Thymus (tissue), 11 donors: ENCODE data around the gene ADAMTSL5. TPM values are rescaled to one million over a fixed set of nuclear protein-coding genes. Genes with fewer than 3 reads are reported as not detected.
"Not testable (repeated sequence)": the region's sequence is repeated elsewhere in the genome, so short reads cannot be mapped to it uniquely, and the experiment has no call there.

Source experiments
- DNase-seq, 9 donors: peaks; one replicate each; pipeline ENCODE4 v3.0.0-alpha.2; 2013; ENCODE audit warnings: low spot score in 9 of 9, low read depth in 6 of 9, missing footprints in 1 of 9
- H3K27ac ChIP-seq, 2 donors: one replicate each; pipeline ENCODE4 v1.5.1; 2013; ENCODE audit warnings: control low read depth in 1 of 2, low read depth in 1 of 2, low read length in 1 of 2, mild to moderate bottlenecking in 1 of 2, moderate library complexity in 1 of 2
- H3K27me3 ChIP-seq, 2 donors: one replicate each; pipeline ENCODE4 v1.5.1; 2013; ENCODE audit warnings: low read length in 1 of 2; ENCODE audit not compliant: control insufficient read depth in 2 of 2, insufficient read depth in 1 of 2
- H3K36me3 ChIP-seq, 2 donors: one replicate each; pipeline ENCODE4 v1.5.1; 2013; ENCODE audit warnings: low read length in 1 of 2, mild to moderate bottlenecking in 1 of 2, moderate library complexity in 1 of 2; ENCODE audit not compliant: control insufficient read depth in 2 of 2, insufficient read depth in 2 of 2
- H3K4me1 ChIP-seq, 2 donors: one replicate each; pipeline ENCODE4 v1.5.1; 2013; ENCODE audit warnings: low read length in 2 of 2; ENCODE audit not compliant: control insufficient read depth in 2 of 2, insufficient read depth in 2 of 2
- H3K4me3 ChIP-seq, 2 donors: one replicate each; pipeline ENCODE4 v1.5.1; 2013; ENCODE audit warnings: low read length in 2 of 2, control low read depth in 1 of 2, mild to moderate bottlenecking in 1 of 2
- H3K9me3 ChIP-seq, 2 donors: one replicate each; pipeline ENCODE4 v1.5.1; 2013; ENCODE audit warnings: low read length in 1 of 2, mild to moderate bottlenecking in 1 of 2; ENCODE audit not compliant: control insufficient read depth in 2 of 2, insufficient read depth in 1 of 2
- WGBS: extraction: QIAGEN DNeasy Blood & Tissue Kit; methylation state at CpG from one replicate; pipeline ENCODE4 v1.1.7; 2013; 5-methylcytosine and 5-hydroxymethylcytosine counted together
- polyA plus RNA-seq: library from polyadenylated mRNA; stranded (reverse); fragments of 200-250 nt; gene quantifications from one replicate; pipeline ENCODE4 v1.2.3, GENCODE V29; 2013
- total RNA-seq: library from RNA; stranded (reverse); fragments of 120-200 nt; gene quantifications from one replicate; pipeline ENCODE4 v1.2.4, GENCODE V29; 2013
- donor health status: healthy.

ADAMTSL5 gene
- total and polyA plus RNA-seq, 2 donors, result 0.05 to 0.21 TPM

- peaks cover 3 to 32% of the 10 kb centered on the region in 2 donors for H3K9me3 ChIP-seq
- 63% methylated on average over 23 of the region's 23 CpGs for WGBS
- H3K27me3 ChIP-seq, result peaks cover 22 to 71% of the 10 kb centered on the region in 2 donors
- no peak overlapping the region for H3K4me3 ChIP-seq
- peaks cover 3 to 18% of the 10 kb centered on the region in 2 donors for H3K4me1 ChIP-seq
- no peaks in the 10 kb centered on the region for H3K36me3 ChIP-seq
- DNase-seq, result no peak
- H3K27ac ChIP-seq, result no peak overlapping the region
Observed at GRCh38 chr19:1503925-1504773, 8.7 kb downstream of the ADAMTSL5 start.

- WGBS, result 15% methylated on average over 49 of the region's 49 CpGs
Observed at GRCh38 chr19:1503089-1503924, 9.5 kb downstream of the ADAMTSL5 start.

GRCh38 chr19:1502433-1503088 is 10.3 kb downstream of the ADAMTSL5 start:
- Histone ChIP-seq H3K27ac (no peak overlapping the region), H3K4me1 (peaks cover 0 to 11% of the 10 kb centered on the region in 2 donors), H3K36me3 (no peaks in the 10 kb centered on the region), H3K27me3 (peaks cover 18 to 61% of the 10 kb centered on the region in 2 donors), H3K4me3 (no peak overlapping the region), H3K9me3 (peaks cover 2 to 23% of the 10 kb centered on the region in 2 donors)
- no peak for DNase-seq
- WGBS, result 79% methylated on average over 14 of the region's 14 CpGs

More at GRCh38 chr19:1503089-1503924, 9.5 kb downstream of the ADAMTSL5 start:
- DNase-seq, result peak in 5 of 9 donors; percentile 12 to 56 (median 46)
- Histone ChIP-seq H3K4me3 (no peak overlapping the region), H3K27me3 (peaks cover 19 to 63% of the 10 kb centered on the region in 2 donors), H3K27ac (no peak overlapping the region), H3K9me3 (peaks cover 2 to 29% of the 10 kb centered on the region in 2 donors), H3K36me3 (no peaks in the 10 kb centered on the region), H3K4me1 (peaks cover 3 to 16% of the 10 kb centered on the region in 2 donors)

- WGBS, result 89% methylated on average over 9 of the region's 9 CpGs
- Histone ChIP-seq H3K36me3 (no peaks in the 10 kb centered on the region), H3K9me3 (peaks cover 3 to 15% of the 10 kb centered on the region in 2 donors), H3K4me1 (peaks cover 0 to 7% of the 10 kb centered on the region in 2 donors), H3K27me3 (peaks cover 18 to 63% of the 10 kb centered on the region in 2 donors), H3K4me3 (no peak overlapping the region), H3K27ac (no peak overlapping the region)
- no peak for DNase-seq
Observed at GRCh38 chr19:1501200-1501595, 11.6 kb downstream of the ADAMTSL5 start.

- 96% methylated on average over 20 of the region's 34 CpGs for WGBS
Observed at GRCh38 chr19:1499231-1499630, 13.6 kb downstream of the ADAMTSL5 start.

GRCh38 chr19:1497578-1498235 is 15.1 kb downstream of the ADAMTSL5 start:
- 90% methylated on average over 25 of the region's 25 CpGs for WGBS
- Histone ChIP-seq H3K4me1 (no peaks in the 10 kb centered on the region), H3K27me3 (peaks cover 8 to 62% of the 10 kb centered on the region in 2 donors), H3K9me3 (peaks cover 1 to 7% of the 10 kb centered on the region in 2 donors), H3K36me3 (no peaks in the 10 kb centered on the region), H3K4me3 (no peak overlapping the region), H3K27ac (no peak overlapping the region)
- DNase-seq, result no peak

More at GRCh38 chr19:1499231-1499630, 13.6 kb downstream of the ADAMTSL5 start:
- H3K4me1 ChIP-seq, H3K27ac ChIP-seq, H3K4me3 ChIP-seq, H3K36me3 ChIP-seq, DNase-seq, H3K9me3 ChIP-seq: not testable (repeated sequence)
- peaks cover 16 to 62% of the 10 kb centered on the region in 2 donors for H3K27me3 ChIP-seq

GRCh38 chr19:1496714-1497577 is 15.9 kb downstream of the ADAMTSL5 start:
- 83% methylated on average over 39 of the region's 39 CpGs for WGBS
- no peak overlapping the region for H3K4me3 ChIP-seq
- no peak overlapping the region for H3K27ac ChIP-seq
- H3K27me3 ChIP-seq, result peaks cover 6 to 62% of the 10 kb centered on the region in 2 donors
- no peak for DNase-seq
- no peaks in the 10 kb centered on the region for H3K4me1 ChIP-seq
- H3K9me3 ChIP-seq, result peaks cover 1 to 7% of the 10 kb centered on the region in 2 donors
- H3K36me3 ChIP-seq, result no peaks in the 10 kb centered on the region
